Epithelial cell of proximal tubule (primary cell): ENCODE data around the gene SH3PXD2A. TPM values are rescaled to one million over a fixed set of nuclear protein-coding genes. Genes with fewer than 3 reads are reported as not detected.

Source experiments
- DNase-seq: peaks from one replicate; pipeline ENCODE4 v3.0.0-alpha.2; 2011; ENCODE audit warnings: low read depth
- H3K4me3 ChIP-seq: 2 replicates; pipeline ENCODE4 v1.5.1; 2011; ENCODE audit warnings: low read depth, mild to moderate bottlenecking, low read length
- total RNA-seq: library from RNA; depleted of rRNA; stranded (reverse); fragments of >200 nt; gene quantifications from 2 replicates; pipeline ENCODE4 v1.2.3, GENCODE V29; 2015
- TF ChIP-seq, protein P1 (sequence below): conservative IDR thresholded peaks from 2 replicates; pipeline ENCODE4 v1.5.1; 2012; ENCODE audit warnings: low read depth, mild to moderate bottlenecking, low read length

Gene SH3PXD2A
- total RNA-seq, 1 donor from 2014 or later = 5.8 TPM

GRCh38 chr10:103807996-103808395 lies 47.4 kb downstream of the SH3PXD2A start:
- TF ChIP-seq, protein P1, sequence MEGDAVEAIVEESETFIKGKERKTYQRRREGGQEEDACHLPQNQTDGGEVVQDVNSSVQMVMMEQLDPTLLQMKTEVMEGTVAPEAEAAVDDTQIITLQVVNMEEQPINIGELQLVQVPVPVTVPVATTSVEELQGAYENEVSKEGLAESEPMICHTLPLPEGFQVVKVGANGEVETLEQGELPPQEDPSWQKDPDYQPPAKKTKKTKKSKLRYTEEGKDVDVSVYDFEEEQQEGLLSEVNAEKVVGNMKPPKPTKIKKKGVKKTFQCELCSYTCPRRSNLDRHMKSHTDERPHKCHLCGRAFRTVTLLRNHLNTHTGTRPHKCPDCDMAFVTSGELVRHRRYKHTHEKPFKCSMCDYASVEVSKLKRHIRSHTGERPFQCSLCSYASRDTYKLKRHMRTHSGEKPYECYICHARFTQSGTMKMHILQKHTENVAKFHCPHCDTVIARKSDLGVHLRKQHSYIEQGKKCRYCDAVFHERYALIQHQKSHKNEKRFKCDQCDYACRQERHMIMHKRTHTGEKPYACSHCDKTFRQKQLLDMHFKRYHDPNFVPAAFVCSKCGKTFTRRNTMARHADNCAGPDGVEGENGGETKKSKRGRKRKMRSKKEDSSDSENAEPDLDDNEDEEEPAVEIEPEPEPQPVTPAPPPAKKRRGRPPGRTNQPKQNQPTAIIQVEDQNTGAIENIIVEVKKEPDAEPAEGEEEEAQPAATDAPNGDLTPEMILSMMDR = no peak
- no peak overlapping the region for H3K4me3 ChIP-seq
- no peak for DNase-seq

GRCh38 chr10:103806395-103807187 lies 48.8 kb downstream of the SH3PXD2A start:
- DNase-seq = no peak
- no peak overlapping the region for H3K4me3 ChIP-seq
- TF ChIP-seq, protein P1 = no peak

GRCh38 chr10:103805781-103806180 lies 49.6 kb downstream of the SH3PXD2A start:
- H3K4me3 ChIP-seq = no peak overlapping the region
- TF ChIP-seq, protein P1 = no peak
- no peak for DNase-seq

DNA sequence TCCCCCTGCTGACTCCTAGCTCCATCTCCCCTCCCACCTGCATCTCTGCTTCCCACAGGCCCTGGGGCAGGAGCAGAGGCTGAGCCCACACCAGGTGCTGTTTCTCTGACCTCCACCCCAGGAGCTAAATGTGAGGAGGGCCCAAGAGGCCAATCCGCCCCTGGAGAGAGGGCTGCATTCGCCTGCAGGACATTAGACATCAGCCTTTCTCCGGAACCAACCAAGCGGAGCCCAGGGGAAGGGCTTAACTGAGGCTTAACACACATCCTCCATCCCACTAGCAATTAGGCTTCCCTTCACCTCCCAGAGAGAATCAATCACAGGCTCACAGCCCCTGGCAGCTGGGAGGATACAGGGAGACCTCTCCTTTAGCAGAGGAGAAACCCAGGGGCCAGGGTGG lies 50.5 kb downstream of the SH3PXD2A start:
- no peak for DNase-seq
- no peak overlapping the region for H3K4me3 ChIP-seq
- TF ChIP-seq, protein P1 = no peak

DNA sequence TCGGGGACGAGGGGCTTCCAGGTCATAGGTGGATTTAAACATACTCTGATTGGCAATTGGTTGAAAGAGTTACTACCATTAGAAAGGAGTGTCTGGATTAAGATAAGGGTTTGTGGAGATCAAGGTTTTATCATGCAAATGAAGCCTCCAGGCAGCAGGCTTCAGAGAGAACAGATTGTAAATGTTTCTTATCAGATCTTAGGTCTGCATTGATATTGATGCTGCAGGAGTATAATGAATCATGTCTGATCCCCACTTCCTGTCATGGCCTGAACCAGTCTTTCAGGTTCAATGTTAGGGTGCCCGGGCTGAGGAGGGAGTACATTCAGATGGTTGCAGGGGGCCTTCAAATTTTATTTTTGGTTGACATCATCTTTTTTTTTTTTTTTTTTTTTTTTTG lies 51.4 kb downstream of the SH3PXD2A start:
- H3K4me3 ChIP-seq = no peak overlapping the region
- no peak for DNase-seq
- TF ChIP-seq, protein P1 = no peak

- DNase-seq = no peak
- TF ChIP-seq, protein P1 = no peak
- H3K4me3 ChIP-seq = no peak overlapping the region
Observed at GRCh38 chr10:103802637-103803353, 52.6 kb downstream of the SH3PXD2A start.
